Activated naive CD4-positive, alpha-beta T cell treated with anti-CD3 and anti-CD28 coated beads, Interleukin-2, amount 50 U/mL, for 72 hours (primary cell): ENCODE measurements around the gene C5orf22. TPM values are rescaled to one million over a fixed set of nuclear protein-coding genes. Genes with fewer than 3 reads are reported as not detected.
A peak's percentile ranks its signal among the peaks of the same experiment; 100 is the strongest.

Experiments used
- ATAC-seq, 2 donors: fragments of 150-1000 bp; cut with Tn5 transposase; 2 replicates each; pipeline ENCODE4 v1.10.0; 2021; ENCODE audit warnings: mild to moderate bottlenecking in 2 of 2, moderate library complexity in 2 of 2
- DNase-seq, 2 donors: peaks; one replicate each; pipeline ENCODE4 v3.0.0; 2021 to 2022; ENCODE audit warnings: low spot score in 2 of 2
- H3K27ac Mint-ChIP-seq, 2 donors: one replicate each; pipeline ENCODE4 v1.8.0; 2022; ENCODE audit warnings: mild to moderate bottlenecking in 2 of 2, mixed read lengths in 2 of 2
- H3K36me3 Mint-ChIP-seq, 2 donors: one replicate each; pipeline ENCODE4 v1.8.0; 2022; ENCODE audit warnings: mixed read lengths in 2 of 2
- H3K9me3 Mint-ChIP-seq, 2 donors: one replicate each; pipeline ENCODE4 v1.8.0; 2022; ENCODE audit warnings: mixed read lengths in 2 of 2
- total RNA-seq, 2 donors: library from RNA; stranded (reverse); gene quantifications; one replicate each; pipeline ENCODE4 v1.2.3, GENCODE V29; 2022

The C5orf22 gene
- total RNA-seq, result 10 to 100 TPM; 21.3 to 39.7 TPM

DNA sequence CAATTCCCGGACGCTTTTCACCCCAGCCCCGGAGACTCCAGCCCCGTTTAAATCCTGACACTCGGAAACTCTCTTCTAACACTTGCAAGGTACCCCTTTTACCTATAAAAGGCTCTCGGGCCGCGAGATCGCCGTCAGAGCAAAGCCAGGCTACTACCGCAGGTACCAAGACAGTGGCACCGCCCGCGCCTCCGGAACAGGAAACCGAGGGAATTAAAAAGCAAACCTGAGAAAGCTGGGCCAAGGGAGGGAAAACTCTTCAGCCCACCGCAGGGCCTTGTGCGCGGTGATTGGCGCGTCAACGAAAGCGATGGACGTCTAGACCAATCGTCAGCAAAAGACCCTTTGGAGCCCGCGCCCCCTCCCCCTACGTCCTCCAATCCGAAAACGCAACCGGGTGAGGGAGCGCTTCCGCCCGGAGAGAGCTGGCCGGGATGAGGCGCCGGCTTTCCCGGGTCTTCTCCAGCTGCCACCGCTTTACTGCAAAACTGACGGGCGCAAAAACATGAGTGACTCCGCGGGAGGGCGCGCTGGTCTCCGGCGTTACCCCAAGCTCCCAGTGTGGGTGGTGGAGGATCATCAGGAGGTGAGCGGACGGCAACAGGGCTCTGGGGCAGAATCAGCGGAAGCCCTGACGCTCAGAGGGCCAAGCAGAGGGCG lies at the start of gene C5orf22, which contains the start of gene DROSHA:
TSS of gene C5orf22 (plus strand) at position 414 of the 660 bp plus-strand sequence. CDS start at position 506, 92 bp downstream.
TSS of gene DROSHA (minus strand) at position 206 of the 660 bp plus-strand sequence. CDS start 3,034 bp downstream, outside the sequence.
- Mint-ChIP-seq H3K27ac (peak within 1 kb of the TSS; percentile 93 to 98), H3K36me3 (peaks cover 42 to 44% of the 10 kb centered on the region in 2 donors), H3K9me3 (no peaks in the 10 kb centered on the region)
- DNase-seq, result peak; percentile 85 to 92
- peak; percentile 98 for ATAC-seq

DNA sequence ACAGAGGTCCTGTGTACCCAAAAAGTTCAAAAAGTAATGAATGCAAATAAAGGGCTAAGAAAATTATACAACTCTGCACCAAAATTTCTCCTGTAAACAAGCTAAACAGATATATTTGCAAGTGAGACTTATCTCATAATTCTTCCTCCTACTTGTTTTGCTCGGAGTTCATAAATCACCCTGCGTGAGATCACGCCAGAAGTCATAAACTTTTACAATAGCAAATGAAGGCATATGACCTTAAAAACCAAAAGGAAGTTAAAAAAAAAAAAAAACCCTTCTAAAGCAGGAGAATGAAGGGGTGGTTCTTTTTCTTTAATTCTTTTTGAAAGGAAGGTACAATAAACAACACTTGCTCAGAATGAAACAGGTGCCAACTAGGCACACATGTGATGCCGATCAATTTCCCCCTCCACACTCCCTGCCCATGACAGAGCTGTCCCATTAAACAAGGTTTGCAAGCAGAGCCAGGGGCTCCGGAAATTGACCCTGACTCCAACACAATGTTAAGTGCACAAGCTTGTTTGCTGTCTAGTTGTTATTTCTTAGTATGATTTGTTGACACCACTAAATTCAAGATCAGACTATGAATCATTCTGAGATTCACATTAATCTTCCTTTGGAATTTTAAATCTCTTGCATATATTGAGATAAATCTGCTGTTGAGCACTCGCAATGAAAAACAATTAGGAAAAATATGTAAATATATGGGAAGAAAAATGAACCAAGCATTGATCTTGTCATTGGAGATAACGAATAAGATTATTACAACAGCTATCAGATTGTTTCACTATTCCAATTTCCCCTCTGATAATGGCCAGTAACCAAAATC lies 46.5 kb upstream of the C5orf22 start:
- Mint-ChIP-seq H3K36me3 (peaks cover 3 to 16% of the 10 kb centered on the region in 2 donors), H3K27ac (no peak overlapping the region), H3K9me3 (no peaks in the 10 kb centered on the region)

DNA sequence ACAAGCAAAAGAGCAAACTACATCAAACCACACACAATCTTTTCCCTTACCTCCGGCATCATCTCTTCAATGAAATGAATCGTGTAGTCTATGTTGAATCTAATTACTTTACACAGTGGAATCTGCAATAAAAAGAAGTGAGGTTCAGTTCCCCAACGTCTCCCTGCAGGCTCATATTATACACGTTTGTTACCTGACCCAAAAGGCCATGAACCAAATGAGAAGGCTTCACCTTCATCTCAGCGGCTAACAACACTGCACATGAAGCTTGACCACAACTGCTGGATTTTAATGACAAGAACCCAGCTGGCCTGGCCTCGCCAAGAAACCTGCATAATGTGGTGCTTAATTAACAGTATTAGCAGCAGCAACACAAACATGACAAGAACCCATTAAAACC lies 45.7 kb upstream of the C5orf22 start:
- Mint-ChIP-seq H3K9me3 (no peaks in the 10 kb centered on the region), H3K27ac (no peak overlapping the region), H3K36me3 (peaks cover 0 to 13% of the 10 kb centered on the region in 2 donors)
- DNase-seq (no peak), ATAC-seq (no peak)

More for the DNA sequence above, 46.5 kb upstream of the C5orf22 start:
- DNase-seq (no peak), ATAC-seq (no peak)

DNA sequence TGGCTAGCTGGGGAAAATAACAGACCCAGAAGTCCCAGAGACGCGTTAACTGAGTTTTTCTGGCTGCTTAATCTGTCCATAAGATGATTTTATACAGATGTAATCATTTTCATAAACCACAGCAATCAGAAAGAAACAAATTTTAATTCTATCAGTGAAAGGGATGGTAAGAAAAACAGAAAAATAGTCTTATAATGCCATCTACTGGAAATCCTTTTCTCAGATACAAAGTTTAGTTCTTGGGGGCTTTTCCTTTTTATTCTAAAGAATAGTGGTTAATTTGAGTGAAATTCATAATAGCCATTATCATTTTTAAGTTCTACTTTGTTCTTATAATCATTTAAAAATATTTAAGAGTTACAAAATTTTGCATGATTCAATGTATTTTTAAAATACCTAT lies 44.6 kb upstream of the C5orf22 start:
- Mint-ChIP-seq H3K36me3 (peaks cover 0 to 13% of the 10 kb centered on the region in 2 donors), H3K27ac (no peak overlapping the region), H3K9me3 (no peaks in the 10 kb centered on the region)

DNA sequence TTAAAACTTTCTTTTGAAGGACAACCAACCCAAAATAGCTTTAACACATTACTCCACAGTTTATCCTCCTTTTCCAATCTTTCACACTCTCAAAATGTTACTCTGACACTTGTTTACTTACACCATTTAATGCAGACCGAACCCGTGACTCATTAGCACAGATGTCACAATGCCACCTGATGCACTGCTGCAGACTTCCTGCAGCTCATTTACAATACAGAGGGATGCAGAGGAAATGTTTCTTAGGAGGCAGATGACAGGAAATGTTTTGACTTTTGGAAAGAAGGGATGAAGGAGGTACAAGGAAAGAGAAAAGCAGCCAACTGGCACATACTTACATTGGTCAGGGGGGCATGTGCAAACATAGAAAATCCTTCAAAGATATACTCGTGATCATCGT lies 39.2 kb upstream of the C5orf22 start:
- no peak for DNase-seq
- Mint-ChIP-seq H3K27ac (no peak overlapping the region), H3K36me3 (peaks cover 5 to 7% of the 10 kb centered on the region in 2 donors), H3K9me3 (no peaks in the 10 kb centered on the region)
- ATAC-seq, result no peak

More for the DNA sequence above, 44.6 kb upstream of the C5orf22 start:
- no peak for DNase-seq
- no peak for ATAC-seq

DNA sequence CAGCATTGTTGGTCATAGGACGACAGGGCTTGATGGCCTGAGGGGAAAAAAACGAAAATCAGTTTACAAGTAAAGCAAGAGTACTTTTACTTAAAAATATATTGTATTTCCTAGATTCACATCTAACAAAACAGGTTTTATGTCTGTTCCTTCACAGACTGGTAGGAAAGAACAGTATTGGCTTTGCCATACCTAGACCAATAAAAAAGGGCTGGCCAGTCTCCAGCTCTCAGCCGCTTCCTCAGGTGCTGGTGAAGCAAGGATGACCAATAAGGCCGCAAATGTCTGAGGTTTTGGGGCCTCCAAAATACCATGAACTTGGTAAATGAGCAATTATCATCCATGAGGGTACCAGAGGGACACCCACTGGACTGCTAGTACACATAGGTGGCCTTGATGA lies 36.8 kb upstream of the C5orf22 start:
- H3K9me3 Mint-ChIP-seq, result no peaks in the 10 kb centered on the region
- peaks cover 5 to 14% of the 10 kb centered on the region in 2 donors for H3K36me3 Mint-ChIP-seq
- H3K27ac Mint-ChIP-seq, result no peak overlapping the region
- no peak for ATAC-seq
- DNase-seq, result no peak

DNA sequence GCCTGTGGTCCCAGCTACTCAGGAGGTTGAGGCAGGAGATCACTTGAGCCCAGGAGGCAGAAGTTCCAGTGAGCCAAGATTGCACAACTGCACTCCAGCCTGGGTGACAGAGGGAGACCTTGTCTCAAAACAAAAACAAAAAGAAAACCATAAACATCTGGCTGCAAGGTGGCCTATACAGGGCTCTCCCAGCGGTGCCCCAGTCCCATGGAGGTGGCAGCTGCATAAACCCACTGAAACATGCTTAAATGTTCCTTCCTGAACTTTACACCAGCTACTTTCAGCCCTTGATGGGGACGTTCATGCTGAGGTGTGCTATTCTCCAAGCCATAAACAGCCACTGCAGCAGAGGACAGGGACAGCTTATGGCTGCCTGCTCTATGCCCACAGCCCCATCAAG lies 35.8 kb upstream of the C5orf22 start:
- Mint-ChIP-seq H3K36me3 (peaks cover 5 to 16% of the 10 kb centered on the region in 2 donors), H3K27ac (no peak overlapping the region), H3K9me3 (no peaks in the 10 kb centered on the region)
- DNase-seq (no peak), ATAC-seq (no peak)

DNA sequence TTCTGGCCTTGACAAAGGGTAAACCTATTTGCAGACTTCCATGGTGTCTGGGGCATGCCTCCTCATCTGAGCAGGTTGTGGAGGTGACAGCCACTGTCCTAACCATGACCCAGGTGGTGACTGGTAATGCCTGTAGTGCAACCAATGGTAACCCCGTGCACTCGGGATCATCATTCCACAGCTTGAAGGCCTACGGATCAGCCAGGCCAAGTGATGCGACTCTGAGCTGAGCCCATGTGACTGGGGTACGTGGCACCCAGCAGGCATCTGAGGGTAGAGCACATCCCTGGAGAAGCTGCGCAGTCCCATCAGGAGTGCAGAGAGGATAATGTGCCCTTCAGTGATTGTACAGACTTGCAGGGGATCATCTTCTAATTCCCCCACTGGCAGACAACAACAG lies 35.2 kb upstream of the C5orf22 start:
- ATAC-seq (no peak), DNase-seq (no peak)
- H3K27ac Mint-ChIP-seq, result no peak overlapping the region
- no peaks in the 10 kb centered on the region for H3K9me3 Mint-ChIP-seq
- peaks cover 5 to 19% of the 10 kb centered on the region in 2 donors for H3K36me3 Mint-ChIP-seq

DNA sequence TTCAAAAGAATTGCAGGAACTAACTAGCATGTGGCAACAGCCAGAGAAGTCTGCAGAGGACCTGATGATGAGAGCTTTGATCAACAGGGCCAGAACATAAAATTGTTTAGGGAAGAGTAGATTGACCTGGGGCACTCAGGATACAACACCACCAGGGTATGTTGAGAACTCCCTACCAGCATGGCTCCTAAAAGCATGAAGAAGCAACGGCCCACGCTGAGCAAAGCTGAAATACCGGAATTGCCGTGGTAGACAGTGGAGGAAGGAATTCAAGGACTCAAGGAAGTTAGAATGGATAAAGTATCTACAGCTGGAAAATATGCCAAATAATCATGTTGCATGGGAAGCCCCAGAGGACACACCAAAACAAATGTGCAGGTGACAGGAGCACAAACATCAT lies 31.8 kb upstream of the C5orf22 start:
- no peak overlapping the region for H3K27ac Mint-ChIP-seq
- no peak for ATAC-seq
- peaks cover 27 to 40% of the 10 kb centered on the region in 2 donors for H3K36me3 Mint-ChIP-seq
- DNase-seq, result no peak
- no peaks in the 10 kb centered on the region for H3K9me3 Mint-ChIP-seq

DNA sequence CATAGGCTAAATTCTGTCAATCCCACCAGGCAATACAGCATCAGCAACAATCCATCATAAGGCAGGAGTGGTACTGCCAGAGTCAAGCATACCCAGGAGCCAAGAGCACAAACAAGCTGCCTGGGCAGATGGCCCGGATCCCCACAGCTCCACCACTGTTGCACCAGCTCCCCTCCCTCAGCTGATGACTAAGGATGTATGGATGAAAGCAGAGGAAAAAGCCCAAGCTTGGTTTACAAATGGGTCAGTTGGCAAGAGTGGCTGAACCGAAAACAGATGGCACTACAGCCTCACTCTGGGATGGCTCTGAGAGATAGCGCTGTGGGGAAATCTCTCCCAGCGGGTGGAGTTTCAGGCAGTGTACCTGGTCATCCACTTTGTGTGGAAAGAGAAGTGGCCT lies 29.6 kb upstream of the C5orf22 start:
- ATAC-seq, result no peak
- peaks cover 23 to 40% of the 10 kb centered on the region in 2 donors for H3K36me3 Mint-ChIP-seq
- no peaks in the 10 kb centered on the region for H3K9me3 Mint-ChIP-seq
- no peak for DNase-seq
- no peak overlapping the region for H3K27ac Mint-ChIP-seq

DNA sequence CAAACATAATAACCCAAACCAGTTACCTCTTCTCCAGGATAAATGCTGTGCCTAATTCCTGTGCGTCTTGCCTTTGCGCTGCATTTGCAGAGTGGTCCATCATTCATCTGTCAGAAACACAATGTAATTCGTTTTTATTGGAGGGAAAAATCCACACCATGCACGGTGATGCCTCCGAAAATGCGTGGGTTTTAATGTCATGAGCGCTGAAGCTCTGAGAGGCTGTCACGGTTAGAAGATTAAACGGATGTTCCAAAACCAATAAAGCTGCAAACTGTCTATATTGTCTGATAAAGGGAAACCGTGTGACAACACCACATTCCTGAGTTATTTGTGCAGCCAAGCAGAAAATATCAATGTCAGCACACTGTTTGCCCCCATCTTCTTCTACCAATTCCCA lies 27.6 kb upstream of the C5orf22 start:
- Mint-ChIP-seq H3K36me3 (peaks cover 29 to 37% of the 10 kb centered on the region in 2 donors), H3K9me3 (no peaks in the 10 kb centered on the region), H3K27ac (no peak overlapping the region)
- no peak for ATAC-seq
- DNase-seq, result no peak

DNA sequence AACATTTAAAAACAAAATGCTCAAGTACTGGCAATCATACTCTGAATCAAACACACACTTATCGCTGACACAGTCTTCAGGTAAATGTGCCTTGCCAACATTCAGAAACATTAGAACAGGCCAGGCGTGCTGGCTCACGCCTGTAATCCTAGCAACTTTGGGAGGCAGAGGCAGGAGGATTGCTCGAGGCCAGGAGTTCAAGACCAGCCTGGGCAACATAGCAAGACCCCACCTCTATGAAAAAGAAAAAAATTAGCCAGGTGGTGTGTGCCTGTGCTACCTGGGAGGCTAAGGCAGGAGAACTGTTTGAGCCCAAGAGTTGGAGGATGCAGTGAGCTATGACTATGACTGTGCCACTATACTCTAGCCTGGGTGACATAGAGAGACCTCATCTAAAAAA lies 20.8 kb upstream of the C5orf22 start:
- Mint-ChIP-seq H3K9me3 (no peaks in the 10 kb centered on the region), H3K36me3 (peaks cover 23 to 35% of the 10 kb centered on the region in 2 donors), H3K27ac (no peak overlapping the region)
- ATAC-seq, result no peak
- DNase-seq, result no peak

DNA sequence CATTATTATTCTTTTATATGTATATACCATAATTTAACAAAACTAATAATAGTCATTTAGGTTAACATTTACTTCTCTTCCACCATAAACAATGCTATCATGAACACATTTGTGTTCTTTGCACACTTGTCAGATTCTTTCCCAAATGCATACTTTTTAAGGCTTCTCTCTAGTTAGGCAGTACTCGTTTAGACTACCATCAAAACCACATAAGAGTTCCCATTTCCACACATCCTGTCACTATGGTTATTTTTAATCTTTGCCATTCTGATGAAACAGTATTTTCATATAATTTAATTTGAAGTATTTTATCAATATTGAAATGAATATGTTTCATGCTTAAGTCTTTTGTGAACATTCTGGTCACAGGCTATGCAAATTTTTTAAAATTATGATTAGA lies 15.3 kb upstream of the C5orf22 start:
- Mint-ChIP-seq H3K27ac (no peak overlapping the region), H3K9me3 (no peaks in the 10 kb centered on the region), H3K36me3 (peaks cover 21 to 22% of the 10 kb centered on the region in 2 donors)
- DNase-seq (no peak), ATAC-seq (no peak)

DNA sequence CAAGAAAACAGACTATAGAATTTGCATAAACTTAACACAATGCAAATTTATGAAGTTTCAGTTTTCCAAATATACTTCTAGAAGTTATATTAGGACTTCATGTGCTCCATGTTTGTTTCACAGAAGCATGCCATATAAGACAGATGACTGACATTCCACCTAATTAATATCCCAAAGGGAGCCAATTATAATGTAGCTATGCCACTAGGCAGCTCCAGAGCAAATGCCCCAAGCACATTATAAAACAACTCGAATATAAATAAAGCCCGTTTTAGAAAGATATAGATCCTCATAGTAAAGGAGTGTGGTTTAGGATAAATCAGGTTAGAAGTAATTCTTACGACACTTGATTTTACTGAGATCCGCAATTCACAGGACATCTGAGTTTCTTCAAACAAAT lies 9.1 kb upstream of the C5orf22 start:
- DNase-seq (no peak), ATAC-seq (no peak)
- H3K9me3 Mint-ChIP-seq, result no peaks in the 10 kb centered on the region
- no peak overlapping the region for H3K27ac Mint-ChIP-seq
- peaks cover 33 to 35% of the 10 kb centered on the region in 2 donors for H3K36me3 Mint-ChIP-seq

DNA sequence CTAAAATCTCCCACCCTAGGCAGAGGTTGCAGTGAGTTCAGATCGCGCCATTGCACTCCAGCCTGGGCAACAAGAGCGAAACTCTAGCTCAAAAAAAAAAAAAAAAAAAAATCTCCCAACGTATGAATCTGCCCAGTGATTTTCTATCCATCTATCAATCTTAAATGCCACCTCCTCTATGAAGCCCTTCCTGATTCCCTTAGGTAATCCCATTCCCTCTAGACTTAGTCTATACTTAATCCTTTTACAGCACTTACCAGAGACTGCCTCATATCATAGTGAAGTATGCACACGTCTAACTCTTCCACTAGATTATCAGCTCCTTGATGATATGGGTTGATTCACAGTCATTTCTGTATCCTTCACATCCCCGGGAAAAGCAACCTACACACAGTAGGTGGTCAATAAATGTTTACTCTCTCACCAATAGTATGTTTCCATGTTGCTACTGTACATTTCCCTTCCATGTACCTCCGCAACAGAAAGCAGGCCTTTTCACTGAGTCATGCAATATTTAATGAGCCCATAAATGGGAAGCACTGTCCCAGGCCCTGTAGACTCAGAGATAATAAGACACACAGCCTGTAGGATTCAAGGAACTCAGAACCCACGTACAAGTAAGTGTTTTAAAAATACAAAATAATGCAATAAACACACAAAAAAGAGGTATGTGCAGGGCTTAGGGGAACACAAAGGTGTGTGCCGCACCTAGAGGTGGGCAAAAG lies 1.4 kb upstream of the C5orf22 start:
- ATAC-seq (no peak), DNase-seq (no peak)
- Mint-ChIP-seq H3K27ac (peak overlapping the region; percentile 93 to 98), H3K9me3 (no peaks in the 10 kb centered on the region), H3K36me3 (peaks cover 48% of the 10 kb centered on the region in 2 donors)

DNA sequence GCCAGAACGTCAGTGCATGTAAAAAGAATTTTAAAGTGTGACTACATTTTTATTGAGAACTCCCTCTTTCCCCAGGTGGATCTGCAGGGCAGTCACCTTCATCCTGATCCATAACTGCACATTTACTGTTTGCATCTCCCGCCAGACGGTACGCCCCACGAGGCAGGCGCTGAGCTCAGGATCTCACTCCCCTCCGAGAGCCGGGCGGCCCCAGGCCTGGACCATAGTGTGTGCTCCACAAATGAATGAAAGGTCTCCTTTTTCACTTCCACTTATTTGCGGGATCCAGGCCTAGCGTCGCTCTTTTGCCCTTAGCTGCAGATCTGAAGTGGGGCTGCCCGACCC lies 586 bp upstream of the C5orf22 start:
- Mint-ChIP-seq H3K9me3 (no peaks in the 10 kb centered on the region), H3K27ac (peak overlapping the region; percentile 93 to 98), H3K36me3 (peaks cover 42 to 44% of the 10 kb centered on the region in 2 donors)
- DNase-seq (no peak), ATAC-seq (peak; percentile 27 to 39)

DNA sequence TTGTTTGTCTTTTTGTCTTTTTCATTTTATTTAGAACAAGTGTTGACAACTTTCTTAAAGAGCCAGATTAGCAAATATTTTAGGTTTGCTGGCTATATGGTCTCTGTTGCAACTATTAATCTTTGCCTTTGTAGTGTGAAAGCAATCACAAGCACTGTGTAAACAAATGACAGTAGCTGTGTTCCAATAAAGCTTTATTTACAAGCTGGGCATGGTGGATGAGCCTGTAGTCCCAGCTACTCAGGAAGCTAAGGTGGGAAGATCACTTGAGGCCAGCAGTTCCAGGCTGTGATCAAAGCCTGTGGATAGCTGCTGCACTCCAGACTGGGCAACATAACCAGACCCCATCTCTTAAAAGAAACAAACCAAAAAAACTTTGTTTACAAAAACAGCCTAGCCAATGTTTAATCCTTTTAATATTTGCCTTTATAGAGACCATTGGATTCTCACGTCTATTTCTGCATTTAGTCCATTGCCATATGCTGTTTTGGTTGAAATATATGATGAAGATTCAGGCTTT lies 2.5 kb downstream of the C5orf22 start:
- H3K27ac Mint-ChIP-seq, result peak overlapping the region in 1 of 2 donors; percentile 27
- peaks cover 23 to 27% of the 10 kb centered on the region in 2 donors for H3K36me3 Mint-ChIP-seq
- H3K9me3 Mint-ChIP-seq, result no peaks in the 10 kb centered on the region
- DNase-seq, result no peak
- ATAC-seq, result no peak
